ENCODE results near the gene CFL2.

DNA sequence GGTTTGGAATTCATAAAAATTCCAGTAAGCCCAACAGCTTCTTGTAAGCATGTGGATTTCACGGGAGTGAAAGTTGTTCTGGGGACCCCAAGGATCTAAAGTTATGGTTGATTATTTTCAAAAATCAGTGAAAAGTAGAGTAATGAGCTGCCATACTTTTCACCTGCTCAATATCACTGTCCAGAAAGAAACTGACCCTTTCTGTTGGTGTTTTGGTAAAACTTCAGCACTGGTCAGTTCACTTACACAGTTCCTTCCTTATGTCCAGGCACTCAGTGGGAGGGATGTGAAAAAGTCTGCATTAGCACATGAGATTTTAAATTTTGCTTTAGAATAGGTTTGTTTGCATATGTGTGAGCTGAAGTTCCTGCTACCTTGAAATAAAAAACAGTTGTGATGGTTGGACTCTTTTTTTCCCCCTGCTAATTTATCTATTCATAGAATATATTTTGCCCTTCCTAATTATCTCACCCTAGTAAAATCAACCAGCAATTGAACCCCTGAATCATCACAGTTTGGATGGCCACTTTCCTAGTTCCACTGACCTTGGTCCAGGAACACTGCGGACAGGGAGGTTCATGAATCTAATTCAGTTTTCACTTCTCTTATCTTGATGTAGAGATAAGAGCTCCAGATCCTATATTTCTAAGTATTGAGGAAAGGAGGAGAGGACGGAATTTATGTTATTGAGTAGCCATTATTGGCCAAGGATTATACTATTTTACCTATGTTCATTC lies 25.8 kb downstream of the CFL2 start:
- TF ChIP-seq, protein P1, sequence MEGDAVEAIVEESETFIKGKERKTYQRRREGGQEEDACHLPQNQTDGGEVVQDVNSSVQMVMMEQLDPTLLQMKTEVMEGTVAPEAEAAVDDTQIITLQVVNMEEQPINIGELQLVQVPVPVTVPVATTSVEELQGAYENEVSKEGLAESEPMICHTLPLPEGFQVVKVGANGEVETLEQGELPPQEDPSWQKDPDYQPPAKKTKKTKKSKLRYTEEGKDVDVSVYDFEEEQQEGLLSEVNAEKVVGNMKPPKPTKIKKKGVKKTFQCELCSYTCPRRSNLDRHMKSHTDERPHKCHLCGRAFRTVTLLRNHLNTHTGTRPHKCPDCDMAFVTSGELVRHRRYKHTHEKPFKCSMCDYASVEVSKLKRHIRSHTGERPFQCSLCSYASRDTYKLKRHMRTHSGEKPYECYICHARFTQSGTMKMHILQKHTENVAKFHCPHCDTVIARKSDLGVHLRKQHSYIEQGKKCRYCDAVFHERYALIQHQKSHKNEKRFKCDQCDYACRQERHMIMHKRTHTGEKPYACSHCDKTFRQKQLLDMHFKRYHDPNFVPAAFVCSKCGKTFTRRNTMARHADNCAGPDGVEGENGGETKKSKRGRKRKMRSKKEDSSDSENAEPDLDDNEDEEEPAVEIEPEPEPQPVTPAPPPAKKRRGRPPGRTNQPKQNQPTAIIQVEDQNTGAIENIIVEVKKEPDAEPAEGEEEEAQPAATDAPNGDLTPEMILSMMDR (IDR thresholded peaks at IDR 0.05; ENCODE audit: low read depth, low read length): no peak
- TF ChIP-seq EZH2phosphoT487 (IDR thresholded peaks at IDR 0.05; ENCODE audit: low read depth): no peak

Measured in OCI-LY3 (cell line).